ENCODE results near the gene FHIT.
"Not testable (repeated sequence)": the region's sequence is repeated elsewhere in the genome, so short reads cannot be mapped to it uniquely, and the experiment has no call there.

The FHIT gene

DNA sequence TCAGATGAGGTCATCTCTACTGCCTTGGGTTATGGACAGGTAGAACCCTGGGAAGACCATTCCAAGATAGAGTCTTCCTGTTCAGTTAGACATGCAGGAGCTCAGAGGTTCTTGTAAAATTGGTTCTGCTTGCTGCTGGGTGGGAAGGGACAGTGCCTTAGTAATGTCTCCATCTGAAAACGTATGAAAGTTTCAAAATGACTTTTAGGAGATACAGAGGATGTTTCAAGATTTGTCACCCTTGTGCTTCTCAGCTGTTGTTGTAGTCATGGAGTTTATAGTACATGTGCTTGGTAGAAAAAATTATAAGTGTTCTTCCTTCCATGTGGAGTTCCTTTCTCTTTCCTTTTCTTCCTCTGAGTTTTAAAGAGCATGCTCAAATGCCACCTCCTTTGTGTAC, 1316.2 kb downstream of the FHIT start:
- FAIRE-seq, result peak; percentile 73
- no peak for DNase-seq (ENCODE audit: insufficient read length)
- TF ChIP-seq TAF1 (IDR thresholded peaks at IDR 0.05; ENCODE audit: borderline replicate concordance, low read depth, low read length) (no peak), POLR2A (IDR thresholded peaks at IDR 0.05; ENCODE audit: low read depth, low read length) (no peak), POLR2AphosphoS5 (IDR thresholded peaks at IDR 0.05; ENCODE audit: low read depth, low read length) (no peak)

DNA sequence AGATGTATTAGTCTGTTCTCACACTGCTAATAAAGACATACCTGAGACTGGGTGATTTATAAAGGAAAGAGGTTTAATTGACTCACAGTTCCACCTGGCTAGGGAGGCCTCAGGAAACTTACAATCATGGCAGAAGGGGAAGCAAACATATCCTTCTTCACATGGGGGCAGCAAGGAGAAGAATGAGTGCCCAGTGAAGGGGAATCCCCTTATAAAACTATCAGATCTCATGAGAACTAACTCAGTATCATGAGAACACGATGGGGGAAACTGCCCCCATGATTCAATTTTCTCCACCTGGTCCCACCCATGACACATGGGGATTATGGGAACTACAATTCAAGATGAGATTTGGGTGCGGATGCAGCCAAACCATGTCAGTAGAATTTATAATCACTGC, 1316.7 kb downstream of the FHIT start:
- DNase-seq (ENCODE audit: insufficient read length); FAIRE-seq: not testable (repeated sequence)

DNA sequence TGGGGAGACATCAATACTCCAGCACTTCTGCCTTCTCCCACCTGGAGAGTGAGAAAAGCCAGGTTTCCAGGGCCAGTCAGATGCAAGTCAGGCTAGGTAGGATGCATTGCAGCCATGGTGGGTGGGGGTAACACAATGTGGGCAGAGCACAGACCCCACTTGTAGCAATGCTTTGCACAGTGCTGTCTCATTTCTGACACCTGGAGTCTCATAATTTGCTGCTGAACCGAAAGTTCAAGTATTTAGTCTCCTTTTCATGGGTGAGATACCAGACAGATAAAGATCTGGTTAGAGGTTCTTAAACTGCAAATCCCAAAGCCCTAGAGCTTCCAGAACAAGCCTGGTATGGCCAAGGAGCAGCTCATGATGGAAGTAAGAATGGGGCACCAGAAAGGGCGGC, 1321.1 kb downstream of the FHIT start:
- FAIRE-seq, result no peak
- no peak for TF ChIP-seq POLR2A (IDR thresholded peaks at IDR 0.05; ENCODE audit: low read depth, low read length)
- no peak for TF ChIP-seq TAF1 (IDR thresholded peaks at IDR 0.05; ENCODE audit: borderline replicate concordance, low read depth, low read length)
- TF ChIP-seq POLR2AphosphoS5 (IDR thresholded peaks at IDR 0.05; ENCODE audit: low read depth, low read length), result no peak
- no peak for DNase-seq (ENCODE audit: insufficient read length)

DNA sequence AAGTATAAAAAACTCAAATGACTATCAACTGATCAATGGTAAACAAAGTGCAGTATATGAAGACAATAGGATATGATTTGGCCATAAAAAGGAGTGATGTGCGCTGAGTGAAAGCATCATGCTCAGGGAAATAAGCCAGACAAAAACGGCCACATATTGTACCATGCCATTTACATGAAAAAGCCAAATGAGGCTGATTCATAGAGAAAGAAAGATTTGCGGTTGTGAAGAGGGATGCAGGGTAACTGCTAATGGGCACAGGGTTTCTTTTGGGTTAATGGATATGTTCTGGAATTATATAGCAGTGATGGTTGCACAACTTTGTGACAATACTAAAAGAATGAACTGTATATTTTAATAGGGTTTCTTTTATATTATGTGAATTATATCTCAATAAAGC, 1324.2 kb downstream of the FHIT start:
- FAIRE-seq, result no peak
- TF ChIP-seq POLR2AphosphoS5 (IDR thresholded peaks at IDR 0.05; ENCODE audit: low read depth, low read length) (no peak), POLR2A (IDR thresholded peaks at IDR 0.05; ENCODE audit: low read depth, low read length) (no peak), TAF1 (IDR thresholded peaks at IDR 0.05; ENCODE audit: borderline replicate concordance, low read depth, low read length) (no peak)
- no peak for DNase-seq (ENCODE audit: insufficient read length)

DNA sequence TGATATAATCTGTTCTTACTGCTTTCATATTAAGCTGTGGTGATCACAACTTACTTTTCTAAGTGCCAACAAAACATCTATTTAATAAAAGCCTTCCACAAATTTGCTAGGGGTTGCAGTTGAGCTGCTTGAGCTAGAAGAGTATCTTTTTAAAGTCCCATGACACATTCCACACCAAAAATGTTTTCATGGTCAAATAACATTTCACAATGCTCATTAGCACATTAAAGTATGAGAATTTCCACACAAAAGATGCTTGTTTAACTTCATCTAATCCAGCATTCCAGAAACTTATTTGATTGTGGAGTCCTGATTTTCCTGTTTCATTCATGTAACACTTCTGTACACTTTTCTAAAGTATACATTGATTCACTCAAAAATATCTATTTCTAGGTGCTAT, 1325.3 kb downstream of the FHIT start:
- DNase-seq (ENCODE audit: insufficient read length) (no peak), FAIRE-seq (no peak)
- TF ChIP-seq TAF1 (IDR thresholded peaks at IDR 0.05; ENCODE audit: borderline replicate concordance, low read depth, low read length) (no peak), POLR2AphosphoS5 (IDR thresholded peaks at IDR 0.05; ENCODE audit: low read depth, low read length) (no peak), POLR2A (IDR thresholded peaks at IDR 0.05; ENCODE audit: low read depth, low read length) (no peak)

DNA sequence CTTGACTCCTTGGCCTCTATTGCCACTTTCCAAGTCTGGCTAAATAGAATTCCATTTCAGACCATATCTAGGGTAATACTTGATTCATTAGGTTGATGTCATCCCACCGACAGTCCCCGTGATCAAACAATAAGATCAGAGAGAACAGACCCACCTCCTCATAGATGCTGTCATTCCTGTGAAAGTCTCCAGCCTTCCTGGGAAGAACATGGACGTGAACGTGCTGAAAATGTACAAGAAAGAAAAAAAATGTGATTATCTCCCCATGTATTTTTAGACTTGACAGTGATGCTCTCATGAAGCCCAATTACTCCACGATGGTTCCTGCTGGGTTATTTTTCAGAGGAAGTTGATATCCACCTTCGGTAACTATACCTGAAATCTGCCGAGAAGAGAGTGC, 1329.1 kb downstream of the FHIT start:
- no peak for TF ChIP-seq POLR2AphosphoS5 (IDR thresholded peaks at IDR 0.05; ENCODE audit: low read depth, low read length)
- no peak for TF ChIP-seq TAF1 (IDR thresholded peaks at IDR 0.05; ENCODE audit: borderline replicate concordance, low read depth, low read length)
- no peak for TF ChIP-seq POLR2A (IDR thresholded peaks at IDR 0.05; ENCODE audit: low read depth, low read length)
- FAIRE-seq, result no peak
- no peak for DNase-seq (ENCODE audit: insufficient read length)

DNA sequence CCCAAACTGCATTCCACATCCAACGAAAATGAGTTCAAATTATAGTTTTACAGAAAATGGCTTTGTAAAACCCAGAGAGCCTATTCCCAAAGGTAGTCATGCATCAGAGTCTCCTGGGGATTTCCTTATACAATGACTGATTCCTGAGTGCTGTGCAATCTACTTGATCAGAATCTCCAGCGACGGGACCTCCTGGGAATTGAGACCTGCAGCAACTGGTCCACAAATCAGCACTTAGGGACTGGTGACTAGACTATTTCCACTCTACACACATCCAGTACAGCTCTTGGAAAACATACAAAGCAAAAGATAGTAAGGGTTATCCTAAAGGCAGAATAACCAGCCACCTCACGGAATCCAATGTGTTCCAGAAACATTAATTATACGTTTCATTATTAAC, 1330.4 kb downstream of the FHIT start:
- no peak for FAIRE-seq
- TF ChIP-seq TAF1 (IDR thresholded peaks at IDR 0.05; ENCODE audit: borderline replicate concordance, low read depth, low read length) (no peak), POLR2AphosphoS5 (IDR thresholded peaks at IDR 0.05; ENCODE audit: low read depth, low read length) (no peak), POLR2A (IDR thresholded peaks at IDR 0.05; ENCODE audit: low read depth, low read length) (no peak)

DNA sequence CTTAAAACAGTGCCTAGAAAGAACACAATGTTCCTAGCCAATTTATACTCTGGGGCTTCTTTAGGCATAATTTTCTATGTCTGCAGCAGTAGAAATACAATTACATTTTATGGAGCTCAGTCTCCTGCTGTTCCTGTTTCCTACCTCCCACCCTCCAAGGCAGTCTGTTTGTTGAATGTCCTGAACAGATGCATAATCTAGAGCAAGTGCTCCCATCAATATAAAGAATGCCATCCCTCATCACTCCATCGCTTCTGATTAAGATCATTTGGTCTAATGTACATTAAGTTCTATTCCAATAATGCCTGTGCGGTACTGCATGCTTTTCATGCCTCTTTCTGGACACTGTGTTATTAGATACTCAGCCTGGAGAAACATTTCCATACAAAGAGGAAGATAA, 1331.7 kb downstream of the FHIT start:
- DNase-seq (ENCODE audit: insufficient read length) (no peak), FAIRE-seq (no peak)
- TF ChIP-seq POLR2AphosphoS5 (IDR thresholded peaks at IDR 0.05; ENCODE audit: low read depth, low read length) (no peak), TAF1 (IDR thresholded peaks at IDR 0.05; ENCODE audit: borderline replicate concordance, low read depth, low read length) (no peak), POLR2A (IDR thresholded peaks at IDR 0.05; ENCODE audit: low read depth, low read length) (no peak)

More for the DNA sequence above, 1330.4 kb downstream of the FHIT start:
- DNase-seq (ENCODE audit: insufficient read length), result no peak

DNA sequence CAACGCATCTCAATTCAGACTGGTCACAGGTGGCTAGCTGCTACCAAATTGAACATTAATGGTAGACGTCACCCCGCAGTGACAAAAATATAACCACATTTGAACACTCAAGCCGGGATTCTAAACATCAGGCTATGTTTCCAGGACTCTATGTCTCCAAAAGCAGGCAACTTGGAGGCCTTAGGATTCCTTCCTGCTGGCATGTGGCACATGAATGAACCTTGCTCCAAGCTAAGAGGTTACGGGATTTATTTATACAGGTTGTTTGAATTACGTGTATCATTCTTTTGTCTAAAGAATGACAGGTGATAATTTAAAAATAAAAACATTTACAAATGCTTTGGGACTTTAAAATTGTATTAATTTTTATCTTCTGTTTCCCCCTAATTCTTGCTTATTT, 1337.0 kb downstream of the FHIT start:
- DNase-seq (ENCODE audit: insufficient read length) (no peak), FAIRE-seq (no peak)
- TF ChIP-seq TAF1 (IDR thresholded peaks at IDR 0.05; ENCODE audit: borderline replicate concordance, low read depth, low read length) (no peak), POLR2A (IDR thresholded peaks at IDR 0.05; ENCODE audit: low read depth, low read length) (no peak), POLR2AphosphoS5 (IDR thresholded peaks at IDR 0.05; ENCODE audit: low read depth, low read length) (no peak)

DNA sequence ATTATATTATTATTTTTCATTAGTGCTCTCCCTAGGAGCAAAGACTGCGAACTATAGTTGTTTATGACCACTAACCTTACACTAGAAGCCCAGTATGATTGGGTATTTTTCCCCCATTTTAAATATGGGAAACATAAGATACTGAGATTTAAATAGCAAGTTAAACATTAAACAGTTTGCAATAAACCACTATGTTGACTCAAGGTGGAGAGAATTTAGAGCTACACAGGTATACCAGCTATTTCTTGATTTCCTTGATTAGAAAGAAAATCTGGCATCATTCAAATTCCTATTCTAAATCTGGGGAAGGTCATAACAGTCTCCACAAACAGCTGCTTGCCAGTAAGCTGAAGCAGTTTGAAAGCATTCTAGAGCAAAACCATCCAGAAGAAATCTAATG, 1337.6 kb downstream of the FHIT start:
- FAIRE-seq, result no peak
- no peak for DNase-seq (ENCODE audit: insufficient read length)
- TF ChIP-seq POLR2AphosphoS5 (IDR thresholded peaks at IDR 0.05; ENCODE audit: low read depth, low read length), result no peak
- TF ChIP-seq POLR2A (IDR thresholded peaks at IDR 0.05; ENCODE audit: low read depth, low read length), result no peak
- no peak for TF ChIP-seq TAF1 (IDR thresholded peaks at IDR 0.05; ENCODE audit: borderline replicate concordance, low read depth, low read length)

DNA sequence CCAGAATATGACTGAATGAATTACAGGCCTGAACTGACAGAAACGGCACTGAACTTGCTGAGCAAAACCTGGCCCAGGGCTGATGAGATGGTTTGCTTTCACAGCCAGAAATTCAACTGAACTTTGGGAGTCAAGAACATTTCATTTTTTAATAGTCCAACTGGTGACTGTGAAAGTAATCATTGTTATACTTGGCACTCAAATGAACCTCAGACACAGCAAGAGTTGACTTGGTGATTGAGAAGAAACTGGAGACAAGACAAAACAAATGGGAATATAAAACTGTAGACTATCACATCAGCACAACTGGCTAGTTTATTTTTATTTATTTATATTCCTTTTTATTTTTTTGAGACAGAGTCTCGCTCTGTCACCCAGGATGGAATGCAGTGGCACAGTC, 1342.6 kb downstream of the FHIT start:
- DNase-seq (ENCODE audit: insufficient read length) (no peak), FAIRE-seq (no peak)
- TF ChIP-seq POLR2AphosphoS5 (IDR thresholded peaks at IDR 0.05; ENCODE audit: low read depth, low read length) (no peak), TAF1 (IDR thresholded peaks at IDR 0.05; ENCODE audit: borderline replicate concordance, low read depth, low read length) (no peak), POLR2A (IDR thresholded peaks at IDR 0.05; ENCODE audit: low read depth, low read length) (no peak)

DNA sequence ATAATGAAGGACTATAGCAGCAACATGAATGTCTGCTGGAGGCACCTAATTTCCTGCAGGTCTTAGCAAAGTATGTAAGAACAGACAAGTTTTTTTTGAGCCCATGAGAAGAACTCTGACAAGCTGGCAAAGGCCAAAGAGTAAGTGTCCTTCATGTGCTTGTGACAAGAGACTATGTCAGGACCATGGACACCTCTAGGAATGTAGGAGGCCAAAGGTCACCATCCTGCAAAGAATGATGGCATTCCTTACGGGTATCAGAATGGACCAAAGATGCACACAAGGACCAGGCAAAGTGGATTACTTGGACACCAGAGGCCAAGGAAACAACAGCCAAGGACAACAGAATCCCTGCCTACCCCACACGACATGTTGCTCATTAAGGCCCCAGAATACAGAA, 1343.0 kb downstream of the FHIT start:
- TF ChIP-seq TAF1 (IDR thresholded peaks at IDR 0.05; ENCODE audit: borderline replicate concordance, low read depth, low read length) (no peak), POLR2AphosphoS5 (IDR thresholded peaks at IDR 0.05; ENCODE audit: low read depth, low read length) (no peak), POLR2A (IDR thresholded peaks at IDR 0.05; ENCODE audit: low read depth, low read length) (no peak)
- no peak for DNase-seq (ENCODE audit: insufficient read length)

DNA sequence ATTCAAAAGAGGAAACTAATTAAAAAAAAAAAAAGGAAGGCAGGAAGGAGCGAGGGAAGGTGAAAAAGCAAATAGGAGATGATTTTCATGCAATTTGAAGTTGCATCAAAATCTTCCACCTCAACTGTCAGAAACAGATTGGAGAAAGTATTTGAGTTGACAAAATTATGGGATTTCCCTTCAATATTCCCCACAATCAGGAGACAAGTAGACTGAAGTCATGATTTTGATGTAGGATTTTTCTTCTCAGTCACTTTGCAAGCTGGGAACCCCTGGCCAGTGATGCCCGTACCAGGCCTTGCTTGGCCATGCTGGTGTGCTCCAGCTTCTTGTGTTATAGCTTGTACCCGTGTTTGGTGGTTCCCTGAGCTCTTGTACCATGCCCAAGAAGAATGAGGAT, 1347.0 kb downstream of the FHIT start:
- no peak for TF ChIP-seq POLR2AphosphoS5 (IDR thresholded peaks at IDR 0.05; ENCODE audit: low read depth, low read length)
- TF ChIP-seq TAF1 (IDR thresholded peaks at IDR 0.05; ENCODE audit: borderline replicate concordance, low read depth, low read length), result no peak
- TF ChIP-seq POLR2A (IDR thresholded peaks at IDR 0.05; ENCODE audit: low read depth, low read length), result no peak
- FAIRE-seq, result no peak
- no peak for DNase-seq (ENCODE audit: insufficient read length)

More for the DNA sequence above, 1343.0 kb downstream of the FHIT start:
- no peak for FAIRE-seq

Data from GM12892 (cell line).